GM23248 (cell line): ENCODE measurements around the gene PEG3.

ENCODE experiments used
- EZH2 ChIP-seq: fragments of 200-600 bp; sonication (generic); IDR thresholded peaks from 2 replicates; pipeline ENCODE4 v1.6.1; 2018; ENCODE audit warnings: antibody characterized with exemption, mild to moderate bottlenecking; ENCODE audit not compliant: insufficient read depth, poor library complexity, severe bottlenecking
- EZH2phosphoT487 ChIP-seq: fragments of 200-600 bp; sonication (generic); IDR thresholded peaks from 2 replicates; pipeline ENCODE4 v1.6.1; 2018; ENCODE audit warnings: antibody characterized with exemption, moderate library complexity, mild to moderate bottlenecking, low read depth; ENCODE audit not compliant: insufficient read depth

- TF ChIP-seq EZH2: no peak
- no peak for TF ChIP-seq EZH2phosphoT487
Measured at GRCh38 chr19:56874530-56874929, 34.0 kb upstream of the PEG3 start.
